Stimulated activated CD8-positive, alpha-beta memory T cell treated with anti-CD3 and anti-CD28 coated beads, Interleukin-12 subunit alpha, Interleukin-12 subunit beta, amount 100 ng/mL, for 24 hours (primary cell): ENCODE results near the gene CYP4F2.
"Not testable (repeated sequence)": the region's sequence is repeated elsewhere in the genome, so short reads cannot be mapped to it uniquely, and the experiment has no call there.

ENCODE experiments used
- DNase-seq: peaks from one replicate; pipeline ENCODE4 v3.0.0-alpha.2; 2020; ENCODE audit errors: extremely low read depth

Gene CYP4F2

DNA sequence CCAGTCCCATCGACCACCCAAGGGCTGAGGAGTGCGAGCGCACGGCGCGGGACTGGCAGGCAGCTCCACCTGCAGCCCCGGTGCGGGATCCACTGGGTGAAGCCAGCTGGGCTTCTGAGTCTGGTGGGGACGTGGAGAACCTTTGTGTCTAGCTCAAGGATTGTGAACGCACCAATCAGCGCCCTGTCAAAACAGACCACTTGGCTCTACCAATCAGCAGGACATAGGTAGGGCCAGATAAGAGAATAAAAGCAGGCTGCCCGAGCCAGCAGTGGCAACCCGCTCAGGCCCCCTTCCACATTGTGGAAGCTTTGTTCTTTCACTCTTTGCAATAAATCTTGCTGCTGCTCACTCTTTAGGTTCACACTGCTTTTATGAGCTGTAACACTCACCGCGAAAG, 2.2 kb upstream of the CYP4F2 start:
- not testable (repeated sequence) for DNase-seq

DNA sequence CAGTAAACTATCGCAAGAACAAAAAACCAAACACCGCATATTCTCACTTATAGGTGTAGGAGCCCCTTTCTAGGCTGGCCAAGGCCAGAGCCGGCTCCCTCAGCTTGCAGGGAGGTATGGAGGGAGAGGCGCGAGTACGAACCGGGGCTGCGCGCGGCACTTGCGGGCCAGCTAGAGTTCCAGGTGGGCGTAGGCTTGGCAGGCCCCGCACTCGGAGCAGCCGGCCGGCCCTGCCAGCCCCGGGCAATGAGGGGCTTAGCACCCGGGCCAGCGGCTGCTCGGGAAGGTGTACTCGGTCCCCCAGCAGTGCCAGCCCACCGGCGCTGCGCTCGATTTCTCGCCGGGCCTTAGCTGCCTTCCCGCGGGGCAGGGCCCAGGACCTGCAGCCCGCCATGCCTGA, 1.7 kb upstream of the CYP4F2 start:
- DNase-seq = not testable (repeated sequence)

DNA sequence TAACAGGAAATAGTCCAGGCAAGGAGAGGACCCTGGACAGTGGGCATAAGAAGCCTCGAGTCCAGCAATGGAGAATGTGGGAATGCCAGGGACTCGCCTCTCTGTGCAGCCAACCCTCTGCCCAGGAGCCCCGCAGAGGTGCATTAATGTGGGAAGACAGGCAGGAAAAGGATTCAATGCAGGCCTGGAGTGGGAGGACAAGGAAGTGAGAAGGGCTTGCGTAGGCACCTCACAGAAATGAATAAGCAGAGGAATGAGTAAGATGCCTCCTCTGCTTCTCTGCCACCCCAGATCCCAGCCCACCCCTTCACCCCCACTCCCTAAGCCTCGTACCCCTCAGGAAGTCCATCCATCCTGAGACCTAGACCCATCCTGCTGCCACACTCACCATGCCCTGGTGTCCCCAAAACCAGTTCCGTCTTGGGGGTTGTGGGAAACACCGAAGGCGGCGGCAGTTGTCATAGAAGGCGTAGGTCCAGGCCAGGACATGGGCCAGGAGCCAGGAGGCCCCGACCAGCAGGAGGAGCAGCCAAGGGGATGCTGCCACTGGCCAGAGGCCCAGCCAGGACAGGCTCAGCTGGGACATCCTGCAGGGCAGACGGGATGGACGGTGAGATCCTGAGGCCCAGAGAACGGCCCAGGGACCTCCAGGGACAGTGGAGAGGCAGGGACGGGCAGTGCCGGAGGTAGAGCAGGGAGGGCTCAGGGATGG, 692 bp downstream of the CYP4F2 start:
- DNase-seq = no peak

DNA sequence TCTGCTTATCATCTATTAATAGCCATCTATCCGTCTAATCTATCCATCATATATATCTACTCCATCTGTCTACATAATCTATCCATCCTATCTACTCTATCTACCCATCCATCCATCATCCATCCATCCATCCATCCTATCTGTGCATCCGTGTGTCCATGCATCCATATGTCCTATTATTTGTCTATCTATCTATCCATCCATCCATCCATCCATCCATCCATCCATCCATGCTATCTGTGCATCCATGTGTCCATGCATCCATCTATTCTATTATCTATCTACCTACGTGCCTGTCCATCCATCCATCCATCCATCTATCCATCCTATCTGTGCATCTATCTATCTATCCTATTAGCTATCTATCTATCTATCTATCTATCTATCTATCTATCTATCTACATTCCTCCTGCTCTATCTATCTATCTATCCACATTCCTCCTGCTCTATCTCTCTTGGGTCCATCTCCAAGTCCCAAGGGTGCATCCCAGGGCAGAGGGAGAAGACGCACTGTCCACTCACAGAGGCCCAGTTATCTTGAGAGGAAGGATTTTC, 1.9 kb downstream of the CYP4F2 start:
- no peak for DNase-seq

DNA sequence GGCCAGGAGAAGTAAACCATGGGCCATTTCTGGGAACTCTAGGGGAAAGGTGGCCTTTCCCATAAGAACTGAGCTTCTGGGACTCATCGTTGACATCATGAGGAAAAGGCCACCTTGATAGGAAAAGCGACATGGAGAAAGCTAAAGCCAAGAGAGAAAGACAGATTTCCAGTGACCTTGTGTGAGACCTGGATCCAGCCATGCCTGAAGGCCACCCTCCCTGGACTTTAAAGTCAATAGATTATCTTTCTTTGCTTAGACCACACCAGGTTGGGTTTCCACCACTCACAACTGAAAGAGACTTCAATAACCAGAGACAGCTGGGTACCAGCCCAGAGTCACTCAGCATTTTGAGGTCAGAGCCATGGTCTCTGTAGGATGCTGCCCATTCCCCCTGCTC, 3.5 kb downstream of the CYP4F2 start:
- DNase-seq = no peak

DNA sequence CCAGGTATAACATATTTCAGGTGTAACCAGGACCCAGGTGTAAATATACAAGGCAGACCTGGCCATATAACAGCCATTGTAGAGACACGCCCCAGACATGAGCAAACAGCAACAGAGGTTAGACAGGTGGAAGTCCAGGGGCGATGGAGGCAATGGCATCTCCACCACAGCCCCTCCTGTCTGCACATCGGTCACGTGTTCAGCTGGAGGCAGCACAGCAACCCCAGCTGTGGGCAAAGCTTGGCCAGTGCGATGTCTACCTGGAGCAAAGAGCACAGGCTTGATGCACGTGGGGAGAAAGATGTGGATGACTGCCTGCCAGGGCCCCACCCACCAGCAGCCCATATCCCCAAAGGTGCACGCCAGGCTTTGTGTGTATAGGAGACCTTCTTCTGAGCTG, 4.4 kb downstream of the CYP4F2 start:
- DNase-seq = no peak

DNA sequence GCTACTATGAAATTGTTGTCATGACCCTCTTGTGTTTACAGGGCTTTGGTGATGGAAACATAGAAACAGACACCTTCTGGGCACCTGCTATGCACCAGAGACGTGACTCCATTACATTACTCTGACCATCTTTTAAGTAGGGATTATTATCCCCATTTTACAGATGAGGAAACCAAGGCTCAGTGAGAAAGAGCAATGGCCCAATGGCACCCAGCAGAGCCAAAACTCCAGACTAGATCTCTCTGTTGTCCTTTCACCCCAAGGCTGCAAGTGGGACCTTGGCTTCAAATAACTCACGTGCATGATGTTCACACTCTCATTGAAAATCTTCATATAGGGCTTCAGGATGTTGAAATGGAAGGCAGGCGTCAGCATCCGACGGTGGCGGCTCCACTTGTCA, 5.9 kb downstream of the CYP4F2 start:
- DNase-seq = no peak

DNA sequence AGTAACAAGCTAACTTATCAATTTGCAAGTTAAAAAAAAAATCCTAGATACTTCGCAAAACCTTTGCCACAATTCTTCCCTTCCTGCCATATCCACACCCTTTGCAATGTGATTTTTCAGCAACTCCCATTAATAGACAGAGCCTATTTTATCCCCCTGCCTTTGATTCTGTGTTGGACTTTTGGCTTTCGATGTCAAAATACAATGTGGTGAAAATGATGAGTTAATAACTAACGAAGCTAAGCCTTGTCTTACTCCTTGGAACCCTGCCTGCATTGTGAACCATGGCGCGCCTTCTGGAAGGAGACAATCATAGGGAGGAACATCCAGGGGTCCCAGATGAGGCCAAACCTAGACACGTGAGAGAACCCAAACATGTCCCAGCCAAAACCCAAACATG, 6.4 kb downstream of the CYP4F2 start:
- DNase-seq = no peak

DNA sequence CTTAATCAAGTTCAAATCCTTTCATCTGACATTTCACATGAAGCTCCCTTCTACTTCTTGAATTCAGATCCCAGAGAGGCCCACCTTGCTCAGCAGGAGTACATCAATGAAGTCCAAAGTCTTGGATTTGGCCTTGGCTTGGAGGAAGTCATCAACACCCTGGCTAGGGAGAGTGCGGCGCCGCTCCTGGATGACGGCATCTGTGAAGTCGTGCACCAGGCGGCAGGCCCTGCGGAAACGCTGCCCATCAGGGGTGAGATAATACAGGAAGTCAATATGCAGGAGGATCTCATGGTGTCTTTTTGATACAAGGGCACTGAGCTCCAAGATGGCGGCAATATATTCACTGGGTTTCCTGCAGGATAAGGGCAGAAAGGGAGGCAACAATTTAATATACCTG, 8.5 kb downstream of the CYP4F2 start:
- DNase-seq = not testable (repeated sequence)

DNA sequence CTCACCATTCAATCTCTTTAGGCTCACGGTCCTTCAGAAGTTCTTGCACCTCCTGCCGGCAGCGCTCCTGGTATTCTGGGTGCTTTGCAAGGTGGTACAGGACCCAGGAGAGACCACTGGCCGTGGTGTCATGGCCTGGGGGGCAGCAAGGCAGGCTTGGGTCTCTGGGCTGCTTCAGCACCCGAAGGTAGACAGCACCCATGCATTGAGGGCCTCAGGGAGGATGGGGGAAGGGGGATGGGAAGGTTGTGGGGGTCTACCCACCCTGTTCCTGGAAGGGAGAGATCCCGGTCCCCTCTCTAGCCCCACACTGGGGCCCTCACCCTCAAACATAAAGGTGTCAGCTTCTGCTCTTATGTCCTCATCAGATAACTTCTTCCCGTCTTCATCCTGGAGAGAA, 12.0 kb downstream of the CYP4F2 start:
- no peak for DNase-seq

DNA sequence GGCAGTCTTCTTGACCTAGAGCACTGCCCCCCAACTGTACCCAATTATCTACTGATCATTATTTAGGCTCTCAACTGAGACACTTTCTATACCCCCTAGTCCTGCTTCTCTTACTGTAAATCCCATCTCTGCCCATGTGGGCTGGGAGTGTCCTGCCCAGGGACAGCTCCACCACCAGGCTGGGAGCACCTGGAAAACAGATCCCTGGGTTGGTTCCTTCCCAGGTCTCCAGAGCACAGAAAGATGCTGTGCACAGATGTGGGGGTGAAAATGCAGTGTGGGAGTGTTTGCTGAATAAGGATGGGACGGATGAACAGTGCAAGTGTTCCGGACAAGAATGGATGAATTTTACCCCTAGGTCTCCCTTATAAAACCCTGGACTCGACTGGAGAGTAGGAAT, 12.7 kb downstream of the CYP4F2 start:
- no peak for DNase-seq

DNA sequence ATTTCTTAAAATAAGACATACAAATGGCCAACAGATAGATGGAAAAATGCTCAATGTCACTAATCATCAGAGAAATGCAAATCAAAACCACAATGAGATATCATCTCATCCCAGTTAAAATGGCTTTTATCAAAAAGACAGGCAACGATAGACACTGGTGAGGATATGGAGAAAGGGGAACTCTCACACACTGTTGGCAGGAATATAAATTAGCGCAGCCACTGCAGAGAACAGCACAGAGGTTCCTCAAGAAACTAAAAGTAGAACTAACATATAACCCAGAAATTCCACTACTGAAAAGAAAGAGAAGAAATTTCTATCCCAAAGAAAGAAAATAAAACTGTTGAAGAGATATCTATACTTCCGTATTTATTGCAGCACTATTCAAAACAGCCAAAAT, 14.5 kb downstream of the CYP4F2 start:
- DNase-seq = not testable (repeated sequence)

DNA sequence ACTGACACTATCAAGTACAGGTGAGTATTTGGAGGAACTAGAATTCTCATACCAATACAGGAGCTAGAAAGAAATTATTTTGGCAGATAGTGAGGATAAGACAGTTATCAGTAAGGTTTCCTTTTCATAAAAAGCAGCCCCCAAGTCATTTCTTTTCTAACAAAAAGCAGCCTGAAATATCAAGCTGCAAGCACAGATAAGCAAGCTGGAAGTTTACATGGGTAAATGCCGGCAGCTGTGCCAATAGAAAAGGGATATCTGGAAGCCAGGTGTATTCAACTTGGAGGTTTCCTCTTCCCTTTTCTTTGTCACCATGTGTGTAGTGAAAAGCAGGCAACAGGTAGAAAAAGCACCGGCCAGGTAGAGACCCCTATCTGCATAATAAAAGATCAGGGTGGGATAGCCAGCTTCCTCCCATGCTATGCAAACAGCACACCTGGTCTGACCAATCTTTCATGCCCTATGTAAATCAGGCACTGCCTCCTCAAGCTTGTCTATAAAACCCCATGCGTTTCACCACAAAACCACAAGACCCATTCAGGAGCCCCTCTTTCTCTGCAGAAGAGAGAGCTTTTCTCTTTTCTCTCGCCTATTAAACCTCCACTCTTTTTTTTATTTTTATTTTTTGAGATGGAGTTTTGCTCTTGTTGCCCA, 22.9 kb downstream of the CYP4F2 start:
- no peak for DNase-seq

DNA sequence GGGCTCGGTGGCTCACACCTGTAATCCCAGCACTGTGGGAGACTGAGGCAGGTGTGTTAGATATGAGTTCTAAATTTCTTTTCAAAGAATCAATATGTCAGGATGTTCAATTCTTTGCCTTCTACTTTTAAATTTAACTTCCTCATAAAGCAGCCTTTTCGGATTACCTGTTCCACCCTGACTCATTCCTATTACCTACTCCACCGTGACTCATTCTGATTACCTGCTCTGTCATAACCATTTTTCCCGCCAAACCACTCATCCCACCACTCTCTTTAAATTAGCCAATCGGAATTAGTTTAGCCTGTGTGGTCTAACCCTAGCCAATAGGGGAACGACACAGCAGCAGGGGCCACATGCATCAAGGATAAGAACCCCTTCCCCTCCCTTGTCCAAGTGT, 24.1 kb downstream of the CYP4F2 start:
- not testable (repeated sequence) for DNase-seq

DNA sequence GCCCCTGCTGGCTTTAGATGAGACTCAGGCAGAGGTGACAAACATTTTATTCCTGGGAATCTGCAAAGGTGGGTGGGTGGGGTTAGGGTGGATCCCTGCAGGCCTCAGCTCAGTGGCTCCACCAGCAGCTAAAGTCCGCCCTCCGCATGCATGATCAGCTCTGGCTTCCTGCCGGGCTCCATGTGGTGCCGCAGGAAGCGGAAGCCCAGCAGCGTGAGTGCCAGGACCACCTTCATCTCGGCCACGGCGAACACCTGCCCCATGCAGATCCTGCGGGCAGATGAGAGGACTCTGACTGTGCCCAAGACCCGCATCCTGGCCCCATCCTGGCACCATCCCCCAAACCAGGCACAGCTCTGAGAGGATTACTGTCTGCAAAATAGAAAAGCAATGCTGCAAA, 26.3 kb downstream of the CYP4F2 start:
- DNase-seq = peak; percentile 1

DNA sequence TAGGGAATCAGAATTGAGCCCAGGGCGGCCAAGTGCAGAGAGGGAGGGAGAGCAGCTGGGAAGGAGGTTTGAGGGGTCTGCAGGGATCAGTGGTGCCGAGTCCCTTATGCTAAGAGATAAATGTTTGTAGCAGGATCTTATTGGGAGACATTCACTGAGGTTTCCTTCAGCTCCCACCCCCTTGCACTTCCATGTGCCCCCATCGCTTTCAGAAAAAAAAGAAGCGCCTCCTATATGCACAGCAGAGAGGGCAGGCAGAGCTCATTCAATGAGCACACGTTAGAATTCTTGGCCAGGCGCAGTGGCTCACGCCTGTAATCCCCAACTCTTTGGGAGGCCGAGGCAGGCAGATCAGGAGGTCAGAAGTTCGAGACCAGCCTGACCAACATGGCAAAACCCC, 28.0 kb downstream of the CYP4F2 start:
- no peak for DNase-seq

DNA sequence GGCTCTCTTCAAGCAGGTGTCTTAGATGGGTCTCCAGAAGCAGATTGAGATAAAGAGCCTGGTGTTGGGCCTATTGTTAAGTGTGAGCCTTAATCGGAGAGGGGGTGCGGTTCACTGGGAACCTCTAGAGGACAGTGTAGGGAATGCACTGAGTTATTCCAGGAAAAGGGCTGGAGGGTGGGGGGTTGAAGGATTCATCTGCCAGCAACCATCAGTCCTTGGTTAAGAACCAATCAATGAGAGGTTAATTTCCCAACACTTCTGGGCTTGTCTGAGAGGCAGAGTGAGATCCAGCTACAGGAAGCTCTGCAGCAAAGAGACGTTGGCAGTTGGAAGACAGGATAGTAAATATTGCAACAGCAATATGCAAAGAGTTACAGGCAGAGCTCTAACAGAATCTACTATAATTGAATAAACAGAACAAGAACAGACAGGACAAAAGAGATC, 28.7 kb downstream of the CYP4F2 start:
- peak; percentile 2 for DNase-seq

DNA sequence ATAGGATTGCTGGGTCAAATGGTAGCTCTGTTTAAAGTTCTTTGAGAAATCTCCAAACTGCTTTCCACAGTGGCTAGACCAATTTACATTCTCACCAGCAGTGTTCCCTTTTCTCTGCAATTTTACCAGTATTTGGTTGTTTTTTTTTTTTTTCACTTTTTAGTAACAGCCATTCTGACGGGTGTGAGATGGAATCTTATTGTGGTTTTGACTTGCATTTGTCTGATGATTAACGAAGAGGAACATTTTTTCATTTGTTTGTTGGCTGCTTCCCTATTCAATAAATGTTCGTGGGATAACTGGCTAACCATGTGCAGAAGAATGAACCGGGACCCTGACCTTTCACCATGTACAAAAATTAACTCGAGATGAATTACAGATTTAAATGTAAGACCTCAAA, 31.2 kb downstream of the CYP4F2 start:
- no peak for DNase-seq

DNA sequence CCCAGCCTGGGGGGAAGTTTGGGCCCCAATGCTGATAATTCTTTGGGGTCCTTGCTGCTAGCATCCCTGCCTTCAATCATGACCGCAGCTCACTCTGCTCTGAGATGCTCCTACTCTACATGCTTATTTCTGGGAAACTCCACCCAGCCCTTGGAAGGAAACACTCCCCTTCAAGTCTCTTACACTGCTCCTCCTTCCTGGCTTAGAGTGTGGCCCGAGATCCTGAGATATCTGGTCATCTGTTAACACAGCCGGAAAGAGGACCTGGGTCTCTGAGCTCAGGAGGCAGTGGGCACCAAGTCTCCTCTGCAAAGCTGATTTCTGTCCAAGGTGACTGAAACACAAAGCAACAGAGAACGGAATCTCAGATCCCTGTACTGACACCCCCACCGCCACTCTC, 33.0 kb downstream of the CYP4F2 start:
- DNase-seq = no peak

DNA sequence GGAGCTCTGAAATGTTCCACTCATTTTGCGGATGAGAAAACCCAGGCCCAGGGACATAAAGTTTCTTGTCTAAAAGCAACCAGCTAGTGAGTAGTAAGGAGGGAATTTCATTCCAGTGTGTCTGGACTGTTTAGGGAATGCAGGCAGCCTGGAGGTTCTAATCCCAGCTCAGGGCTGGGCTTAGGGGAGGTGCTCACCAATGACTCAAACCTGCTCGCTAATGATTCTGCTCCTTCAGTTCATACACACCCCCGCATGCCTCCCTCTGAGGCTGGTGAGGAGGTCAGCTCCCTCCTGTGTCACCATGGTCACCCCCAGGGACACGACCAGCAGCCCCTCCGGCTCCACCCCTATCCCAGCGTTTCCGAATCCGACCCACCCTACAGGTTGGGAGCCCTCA, 34.6 kb downstream of the CYP4F2 start:
- no peak for DNase-seq

DNA sequence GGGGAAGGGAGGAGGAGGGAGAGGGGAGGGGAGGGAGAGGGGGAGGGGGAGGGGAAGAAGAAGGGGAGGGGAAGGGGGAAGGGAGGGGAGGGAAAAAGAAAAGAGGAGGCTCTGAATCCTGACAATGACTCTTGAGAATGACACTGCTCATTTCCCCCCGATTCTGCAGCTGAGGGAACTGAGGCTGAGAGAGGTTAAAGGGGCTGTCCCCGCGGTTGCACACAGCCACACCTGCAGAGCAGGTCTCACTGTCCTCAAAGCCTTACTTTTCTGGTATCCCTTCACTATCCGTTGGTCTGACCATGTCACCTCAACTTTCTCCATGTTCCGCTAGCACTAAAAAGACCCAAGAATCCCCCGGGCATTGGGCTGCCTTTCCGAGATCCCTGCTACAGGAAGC, 35.4 kb downstream of the CYP4F2 start:
- DNase-seq = no peak

DNA sequence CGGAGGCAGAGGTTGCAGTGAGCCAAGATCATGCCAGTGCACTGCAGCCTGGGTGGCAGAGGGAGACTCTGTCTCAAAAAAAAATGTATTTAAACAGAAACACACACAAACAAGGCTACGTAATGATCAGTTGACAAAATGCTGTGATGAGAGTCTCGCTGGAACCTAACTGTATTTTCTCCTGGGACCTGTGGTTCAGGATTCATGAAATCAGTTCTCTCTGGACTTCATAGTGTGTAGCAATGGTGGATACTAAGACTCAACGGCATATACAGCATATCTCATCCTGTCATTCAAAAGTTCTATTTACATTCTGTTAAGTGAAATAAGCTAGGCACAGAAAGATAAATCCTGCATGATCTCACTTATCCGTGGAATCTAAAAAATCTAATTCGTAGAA, 37.4 kb downstream of the CYP4F2 start:
- DNase-seq = no peak

DNA sequence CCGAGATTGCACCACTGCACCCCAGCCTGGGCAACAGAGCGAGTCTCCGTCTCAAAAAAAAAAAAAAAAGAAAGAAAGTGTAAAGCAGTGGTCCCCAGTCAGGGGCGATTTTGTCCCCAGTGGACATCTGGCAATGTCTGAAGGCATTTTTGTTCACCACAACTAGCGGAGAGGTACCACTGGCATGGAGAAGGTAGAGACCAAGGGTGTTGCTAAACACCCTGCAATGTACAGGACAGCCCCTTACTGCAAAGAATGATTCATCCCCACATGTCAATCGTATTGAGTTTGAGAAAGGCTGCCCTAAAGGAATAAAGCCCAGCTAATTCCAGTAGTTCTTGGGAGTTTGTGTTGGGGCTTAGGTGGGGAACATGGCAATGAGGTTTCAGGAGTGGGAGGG, 38.7 kb downstream of the CYP4F2 start:
- DNase-seq = no peak
